ENCODE data around the gene LNPK.
"Not testable (repeated sequence)": the region's sequence is repeated elsewhere in the genome, so short reads cannot be mapped to it uniquely, and the experiment has no call there.

The LNPK gene

DNA sequence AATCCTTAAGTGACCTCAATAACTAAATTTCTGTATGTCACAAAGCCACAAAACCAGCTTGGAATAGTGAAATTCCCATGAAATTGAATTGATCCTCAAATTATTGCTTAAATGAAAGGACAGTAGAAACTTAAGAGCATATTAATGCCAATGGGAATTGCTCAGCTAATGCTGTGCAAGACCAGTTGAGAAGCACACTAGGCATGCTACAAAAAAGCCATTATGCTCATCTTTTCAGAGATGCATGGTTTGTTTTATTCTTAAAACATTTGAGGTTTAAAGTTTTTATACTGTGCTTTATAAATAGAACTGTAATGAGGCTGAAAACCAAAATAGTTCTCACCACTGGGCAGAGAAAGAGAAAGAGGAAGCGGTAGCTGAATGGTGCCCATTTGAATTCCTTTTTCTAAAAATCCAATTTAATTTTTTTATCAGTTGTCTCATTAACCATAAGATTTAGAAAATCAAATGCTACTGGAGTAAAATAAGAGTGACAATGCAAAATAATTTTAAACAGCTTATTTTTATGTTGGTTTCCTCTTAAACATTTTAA is 98.6 kb downstream of the LNPK start:
- no peaks in the 10 kb centered on the region for H3K36me3 ChIP-seq (ENCODE audit: insufficient read depth, low read length)
- no peak overlapping the region for H3K27ac ChIP-seq (ENCODE audit: low read length)
- ATAC-seq (ENCODE audit: insufficient read depth, low read depth) (no peak), DNase-seq (no peak)
- no peak overlapping the region for H3K4me3 ChIP-seq (ENCODE audit: low read depth in 1 of 2, low read length in 2 of 2)
- H3K4me1 ChIP-seq (ENCODE audit: insufficient read depth, low read length) = no peaks in the 10 kb centered on the region
- H2AFZ ChIP-seq (ENCODE audit: low read depth, low read length) = no peak overlapping the region
- no peaks in the 10 kb centered on the region for H3K79me2 ChIP-seq (ENCODE audit: insufficient read depth, low read length)
- H3K9me3 ChIP-seq (ENCODE audit: insufficient read depth, low read length, severe bottlenecking) = no peaks in the 10 kb centered on the region
- H4K20me1 ChIP-seq (ENCODE audit: insufficient read depth, low read length) = no peaks in the 10 kb centered on the region
- H3K4me2 ChIP-seq (ENCODE audit: insufficient read depth, low read length) = no peak overlapping the region
- peaks cover 29% of the 10 kb centered on the region for H3K27me3 ChIP-seq (ENCODE audit: insufficient read depth, low read length, poor library complexity)
- no peak for TF ChIP-seq EZH2 (IDR thresholded peaks at IDR 0.05; ENCODE audit: borderline replicate concordance, low read depth, low read length, severe bottlenecking)
- no peak overlapping the region for H3K9ac ChIP-seq (ENCODE audit: low read depth, low read length)

DNA sequence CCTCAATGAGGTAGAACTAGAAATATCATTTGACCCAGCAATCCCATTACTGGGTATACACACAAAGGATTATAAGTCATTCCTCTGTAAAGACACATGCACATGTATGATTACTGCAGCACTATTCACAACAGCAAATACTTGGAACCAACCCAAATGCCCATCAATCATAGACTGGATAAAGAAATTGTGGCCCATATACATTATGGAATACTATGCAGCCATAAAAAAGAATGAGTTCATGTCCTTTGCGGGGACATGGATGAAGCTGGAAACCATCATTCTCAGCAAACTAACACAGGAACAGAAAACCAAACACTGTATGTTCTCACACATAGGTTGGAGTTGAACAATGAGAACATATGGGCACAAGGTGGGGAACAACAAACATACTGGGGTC is 106.1 kb downstream of the LNPK start:
- H3K9me3 ChIP-seq (ENCODE audit: insufficient read depth, low read length, severe bottlenecking); ATAC-seq (ENCODE audit: insufficient read depth, low read depth); H3K4me1 ChIP-seq (ENCODE audit: insufficient read depth, low read length); H2AFZ ChIP-seq (ENCODE audit: low read depth, low read length); DNase-seq; H3K27ac ChIP-seq (ENCODE audit: low read length); H3K36me3 ChIP-seq (ENCODE audit: insufficient read depth, low read length); H3K27me3 ChIP-seq (ENCODE audit: insufficient read depth, low read length, poor library complexity); H3K4me2 ChIP-seq (ENCODE audit: insufficient read depth, low read length); H4K20me1 ChIP-seq (ENCODE audit: insufficient read depth, low read length); H3K79me2 ChIP-seq (ENCODE audit: insufficient read depth, low read length); H3K9ac ChIP-seq (ENCODE audit: low read depth, low read length); H3K4me3 ChIP-seq (ENCODE audit: low read depth in 1 of 2, low read length in 2 of 2): not testable (repeated sequence)

DNA sequence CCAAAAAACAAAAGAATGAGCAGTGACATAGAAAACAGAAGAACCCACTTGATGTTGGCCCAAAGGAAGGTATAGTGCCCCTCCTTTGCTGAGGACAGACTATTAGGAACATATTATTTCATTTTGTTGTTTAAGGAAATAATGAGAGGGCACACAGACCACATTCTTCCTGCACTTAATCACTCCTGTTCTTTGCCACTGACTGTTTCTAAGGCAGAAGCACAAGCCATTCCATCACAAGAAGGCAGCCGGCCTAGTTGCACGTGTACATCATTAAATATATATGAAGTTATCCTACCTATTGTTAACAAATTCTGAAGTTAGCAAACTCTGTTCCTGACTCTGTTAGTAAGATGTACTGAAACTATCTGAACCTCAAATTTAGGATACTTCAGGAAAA is 110.0 kb downstream of the LNPK start:
- no peak for DNase-seq

GRCh38 chr2:175890636-175891242 is 111.3 kb downstream of the LNPK start:
- H3K4me3 ChIP-seq (ENCODE audit: low read depth in 1 of 2, low read length in 2 of 2) = no peak overlapping the region
- H3K4me1 ChIP-seq (ENCODE audit: insufficient read depth, low read length) = no peaks in the 10 kb centered on the region
- no peaks in the 10 kb centered on the region for H3K36me3 ChIP-seq (ENCODE audit: insufficient read depth, low read length)
- no peak overlapping the region for H3K9ac ChIP-seq (ENCODE audit: low read depth, low read length)
- H3K79me2 ChIP-seq (ENCODE audit: insufficient read depth, low read length) = no peaks in the 10 kb centered on the region
- no peak overlapping the region for H3K4me2 ChIP-seq (ENCODE audit: insufficient read depth, low read length)
- H3K9me3 ChIP-seq (ENCODE audit: insufficient read depth, low read length, severe bottlenecking) = no peaks in the 10 kb centered on the region
- ATAC-seq (ENCODE audit: insufficient read depth, low read depth) = no peak
- peaks cover 6% of the 10 kb centered on the region for H3K27me3 ChIP-seq (ENCODE audit: insufficient read depth, low read length, poor library complexity)
- no peak for TF ChIP-seq EZH2 (IDR thresholded peaks at IDR 0.05; ENCODE audit: borderline replicate concordance, low read depth, low read length, severe bottlenecking)
- TF ChIP-seq, protein P1, sequence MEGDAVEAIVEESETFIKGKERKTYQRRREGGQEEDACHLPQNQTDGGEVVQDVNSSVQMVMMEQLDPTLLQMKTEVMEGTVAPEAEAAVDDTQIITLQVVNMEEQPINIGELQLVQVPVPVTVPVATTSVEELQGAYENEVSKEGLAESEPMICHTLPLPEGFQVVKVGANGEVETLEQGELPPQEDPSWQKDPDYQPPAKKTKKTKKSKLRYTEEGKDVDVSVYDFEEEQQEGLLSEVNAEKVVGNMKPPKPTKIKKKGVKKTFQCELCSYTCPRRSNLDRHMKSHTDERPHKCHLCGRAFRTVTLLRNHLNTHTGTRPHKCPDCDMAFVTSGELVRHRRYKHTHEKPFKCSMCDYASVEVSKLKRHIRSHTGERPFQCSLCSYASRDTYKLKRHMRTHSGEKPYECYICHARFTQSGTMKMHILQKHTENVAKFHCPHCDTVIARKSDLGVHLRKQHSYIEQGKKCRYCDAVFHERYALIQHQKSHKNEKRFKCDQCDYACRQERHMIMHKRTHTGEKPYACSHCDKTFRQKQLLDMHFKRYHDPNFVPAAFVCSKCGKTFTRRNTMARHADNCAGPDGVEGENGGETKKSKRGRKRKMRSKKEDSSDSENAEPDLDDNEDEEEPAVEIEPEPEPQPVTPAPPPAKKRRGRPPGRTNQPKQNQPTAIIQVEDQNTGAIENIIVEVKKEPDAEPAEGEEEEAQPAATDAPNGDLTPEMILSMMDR (IDR thresholded peaks at IDR 0.05; ENCODE audit: borderline replicate concordance, extremely low read depth, low read length, poor library complexity, severe bottlenecking) = no peak
- no peak overlapping the region for H3K27ac ChIP-seq (ENCODE audit: low read length)
- no peaks in the 10 kb centered on the region for H4K20me1 ChIP-seq (ENCODE audit: insufficient read depth, low read length)
- no peak overlapping the region for H2AFZ ChIP-seq (ENCODE audit: low read depth, low read length)
- DNase-seq = no peak

More for the DNA sequence above, 110.0 kb downstream of the LNPK start:
- Histone ChIP-seq H3K9me3 (ENCODE audit: insufficient read depth, low read length, severe bottlenecking) (no peaks in the 10 kb centered on the region), H3K4me1 (ENCODE audit: insufficient read depth, low read length) (no peaks in the 10 kb centered on the region), H4K20me1 (ENCODE audit: insufficient read depth, low read length) (no peaks in the 10 kb centered on the region), H3K36me3 (ENCODE audit: insufficient read depth, low read length) (no peaks in the 10 kb centered on the region), H3K27ac (ENCODE audit: low read length) (no peak overlapping the region), H2AFZ (ENCODE audit: low read depth, low read length) (no peak overlapping the region), H3K4me3 (ENCODE audit: low read depth in 1 of 2, low read length in 2 of 2) (no peak overlapping the region), H3K79me2 (ENCODE audit: insufficient read depth, low read length) (no peaks in the 10 kb centered on the region), H3K9ac (ENCODE audit: low read depth, low read length) (no peak overlapping the region), H3K27me3 (ENCODE audit: insufficient read depth, low read length, poor library complexity) (peaks cover 3% of the 10 kb centered on the region), H3K4me2 (ENCODE audit: insufficient read depth, low read length) (no peak overlapping the region)
- ATAC-seq (ENCODE audit: insufficient read depth, low read depth) = no peak
- no peak for TF ChIP-seq EZH2 (IDR thresholded peaks at IDR 0.05; ENCODE audit: borderline replicate concordance, low read depth, low read length, severe bottlenecking)
- TF ChIP-seq, protein P1 (IDR thresholded peaks at IDR 0.05; ENCODE audit: borderline replicate concordance, extremely low read depth, low read length, poor library complexity, severe bottlenecking) = no peak

All from DND-41 (cell line).